Stomach (tissue), 4 donors: ENCODE measurements around the gene HABP4.

Experiments used
- CTCF ChIP-seq, 7 experiments: fragments of 450-650 bp in 4 of 7; fragments of 200-600 bp in 3 of 7; sonication (generic) in 3 of 7; IDR thresholded peaks; one replicate each; pipeline ENCODE4 v1.5.1; 2016 to 2019; ENCODE audit warnings: antibody characterized with exemption in 7 of 7, control low read depth in 2 of 7, mild to moderate bottlenecking in 1 of 7
- EP300 ChIP-seq: sonication (generic); formaldehyde crosslinking; IDR thresholded peaks from one replicate; pipeline ENCODE4 v1.6.1; 2017; ENCODE audit warnings: antibody characterized with exemption
- POLR2A ChIP-seq, 4 donors: fragments of 450-650 bp; IDR thresholded peaks; one replicate each; pipeline ENCODE4 v1.6.1; 2016; ENCODE audit warnings: antibody characterized with exemption in 4 of 4, control low read depth in 2 of 4, mild to moderate bottlenecking in 1 of 4, moderate library complexity in 1 of 4

GRCh38 chr9:96500696-96501632, 51.0 kb downstream of the HABP4 start:
- no peak for TF ChIP-seq CTCF (IDR thresholded peaks at IDR 0.05)
- TF ChIP-seq EP300 = no peak
- TF ChIP-seq POLR2A (IDR thresholded peaks at IDR 0.05) = no peak
